Measurements from ENCODE around the gene CFAP61. TPM values are rescaled to one million over a fixed set of nuclear protein-coding genes. Genes with fewer than 3 reads are reported as not detected.

CFAP61 gene
- total RNA-seq, 2 experiments from 2014 or later: not detected

DNA sequence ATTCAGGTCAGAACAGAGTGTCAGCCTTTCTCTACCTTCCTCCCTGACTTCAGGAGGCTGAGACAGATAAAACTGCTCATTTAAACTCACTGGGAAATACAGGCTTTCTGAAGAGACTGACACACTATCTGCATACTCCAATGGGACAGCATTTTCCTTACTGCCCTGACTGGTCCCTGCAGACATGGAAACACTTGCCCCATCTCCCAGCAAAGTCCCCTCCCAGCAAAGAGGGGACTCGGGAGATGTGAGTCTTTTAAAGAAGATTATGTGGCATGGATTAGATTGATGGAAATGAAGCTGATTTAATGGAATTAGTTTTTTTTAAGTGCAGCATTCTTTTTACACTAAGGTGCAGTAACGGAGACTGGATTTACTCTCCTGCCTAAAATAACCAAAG lies 90.8 kb downstream of the CFAP61 start:
- TF ChIP-seq CTCF (IDR thresholded peaks at IDR 0.05): no peak
- H3K4me3 Mint-ChIP-seq: no peak overlapping the region
- no peaks in the 10 kb centered on the region for H3K36me3 Mint-ChIP-seq (ENCODE audit: low read depth)
- no peak overlapping the region for H3K27ac Mint-ChIP-seq
- ChIA-PET CTCF (no interaction called here), POLR2A (no interaction called here)
- peaks cover 3% of the 10 kb centered on the region for H3K9me3 Mint-ChIP-seq
- no peaks in the 10 kb centered on the region for H3K4me1 Mint-ChIP-seq (ENCODE audit: low read depth)
- peaks cover 4% of the 10 kb centered on the region for H3K27me3 Mint-ChIP-seq
- no peak for ATAC-seq
- intact Hi-C loops (cut with micrococcal nuclease): no loop called here
- DNase-seq: no peak

- Mint-ChIP-seq H3K27ac (no peak overlapping the region), H3K4me1 (ENCODE audit: low read depth) (no peaks in the 10 kb centered on the region), H3K36me3 (ENCODE audit: low read depth) (no peaks in the 10 kb centered on the region), H3K27me3 (peaks cover 7% of the 10 kb centered on the region), H3K4me3 (no peak overlapping the region), H3K9me3 (peaks cover 3% of the 10 kb centered on the region)
- intact Hi-C loops (cut with micrococcal nuclease): no loop called here
- no peak for TF ChIP-seq CTCF (IDR thresholded peaks at IDR 0.05)
- POLR2A ChIA-PET: no interaction called here
- CTCF ChIA-PET: no interaction called here
- ATAC-seq (no peak), DNase-seq (no peak)
Observed at GRCh38 chr20:20143646-20144045, 91.3 kb downstream of the CFAP61 start.

GRCh38 chr20:20148779-20149178 lies 96.4 kb downstream of the CFAP61 start:
- Mint-ChIP-seq H3K9me3 (peaks cover 6% of the 10 kb centered on the region), H3K4me1 (ENCODE audit: low read depth) (no peaks in the 10 kb centered on the region), H3K36me3 (ENCODE audit: low read depth) (no peaks in the 10 kb centered on the region), H3K4me3 (no peak overlapping the region), H3K27ac (no peak overlapping the region), H3K27me3 (peaks cover 8% of the 10 kb centered on the region)
- intact Hi-C loops (cut with micrococcal nuclease): no loop called here
- DNase-seq: no peak
- ChIA-PET CTCF (no interaction called here), POLR2A (no interaction called here)
- no peak for ATAC-seq
- no peak for TF ChIP-seq CTCF (IDR thresholded peaks at IDR 0.05)

- TF ChIP-seq CTCF (IDR thresholded peaks at IDR 0.05): no peak
- POLR2A ChIA-PET: no interaction called here
Observed at GRCh38 chr20:20150241-20150640, 97.9 kb downstream of the CFAP61 start.

DNA sequence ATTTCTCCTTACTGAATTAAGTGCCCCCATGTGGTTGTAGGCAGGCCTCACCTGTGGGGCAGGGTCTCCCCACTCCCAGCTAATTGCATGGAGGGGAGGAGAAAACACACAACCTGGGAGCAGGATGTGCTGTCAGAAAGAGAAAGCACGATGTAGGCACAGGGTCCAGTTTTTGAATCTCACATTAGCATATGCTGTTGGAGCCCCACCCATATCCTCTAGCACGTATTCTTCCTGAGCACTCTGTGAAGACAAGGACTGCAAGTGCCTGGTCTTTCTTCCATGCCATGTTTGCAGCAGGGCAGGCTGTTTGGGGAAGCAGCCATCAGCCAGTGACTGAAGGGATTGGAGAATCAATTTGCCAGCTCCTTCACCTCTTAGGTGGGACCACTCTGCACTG lies 108.2 kb downstream of the CFAP61 start:
- H3K27me3 Mint-ChIP-seq: no peaks in the 10 kb centered on the region
- no peak overlapping the region for H3K4me3 Mint-ChIP-seq
- intact Hi-C loops (cut with micrococcal nuclease): no loop called here
- ATAC-seq (no peak), DNase-seq (no peak)
- no peaks in the 10 kb centered on the region for H3K9me3 Mint-ChIP-seq
- no peak overlapping the region for H3K27ac Mint-ChIP-seq
- no peaks in the 10 kb centered on the region for H3K4me1 Mint-ChIP-seq (ENCODE audit: low read depth)
- ChIA-PET POLR2A (no interaction called here), CTCF (no interaction called here)
- no peak for TF ChIP-seq CTCF (IDR thresholded peaks at IDR 0.05)
- H3K36me3 Mint-ChIP-seq (ENCODE audit: low read depth): no peaks in the 10 kb centered on the region

More at GRCh38 chr20:20150241-20150640, 97.9 kb downstream of the CFAP61 start:
- Mint-ChIP-seq H3K4me3 (no peak overlapping the region), H3K27me3 (peaks cover 6% of the 10 kb centered on the region), H3K4me1 (ENCODE audit: low read depth) (no peaks in the 10 kb centered on the region), H3K9me3 (peaks cover 5% of the 10 kb centered on the region), H3K36me3 (ENCODE audit: low read depth) (no peaks in the 10 kb centered on the region), H3K27ac (no peak overlapping the region)
- ATAC-seq: no peak
- intact Hi-C loops (cut with micrococcal nuclease): no loop called here
- CTCF ChIA-PET: no interaction called here
- DNase-seq: no peak

Data from activated CD8-positive, alpha-beta T cell treated with anti-CD3 and anti-CD28 coated beads for 36 hours (primary cell).